HUDEP-2 (cell line): Measurements from ENCODE around the gene TAP2.
A peak's percentile ranks its signal among the peaks of the same experiment; 100 is the strongest.
"Not testable (repeated sequence)": the region's sequence is repeated elsewhere in the genome, so short reads cannot be mapped to it uniquely, and the experiment has no call there.

Experiments used
- DNase-seq, 76 experiments: peaks; one replicate each; lab custom pipeline; 2025; ENCODE audit not compliant: unreplicated experiment in 76 of 76; lab: John Stamatoyannopoulos, UW

TAP2 gene

GRCh38 chr6:32839356-32839755 is 817 bp upstream of the TAP2 start:
- no peak for DNase-seq

GRCh38 chr6:32837651-32838113 is 857 bp downstream of the TAP2 start:
- DNase-seq = no peak

DNA sequence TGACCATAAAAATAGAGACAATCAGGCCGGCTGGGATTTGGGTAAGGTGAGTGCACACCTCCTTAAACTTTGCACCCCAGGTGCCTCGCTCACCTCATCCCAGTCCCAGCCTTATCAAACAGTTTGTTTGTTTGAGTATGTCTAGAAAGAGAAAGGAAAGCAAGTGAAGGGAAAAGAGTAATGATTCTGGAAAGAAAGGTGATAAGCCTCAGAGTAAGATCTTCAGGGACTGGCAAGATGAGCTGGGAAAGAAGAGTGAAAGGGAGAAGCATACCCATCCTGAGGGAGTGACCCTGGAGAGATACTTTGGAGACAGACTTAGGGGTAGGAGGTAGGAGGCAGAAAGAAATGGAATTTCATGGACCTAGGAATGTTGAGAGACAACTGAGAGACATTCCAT is 1.7 kb downstream of the TAP2 start:
- no peak for DNase-seq

DNA sequence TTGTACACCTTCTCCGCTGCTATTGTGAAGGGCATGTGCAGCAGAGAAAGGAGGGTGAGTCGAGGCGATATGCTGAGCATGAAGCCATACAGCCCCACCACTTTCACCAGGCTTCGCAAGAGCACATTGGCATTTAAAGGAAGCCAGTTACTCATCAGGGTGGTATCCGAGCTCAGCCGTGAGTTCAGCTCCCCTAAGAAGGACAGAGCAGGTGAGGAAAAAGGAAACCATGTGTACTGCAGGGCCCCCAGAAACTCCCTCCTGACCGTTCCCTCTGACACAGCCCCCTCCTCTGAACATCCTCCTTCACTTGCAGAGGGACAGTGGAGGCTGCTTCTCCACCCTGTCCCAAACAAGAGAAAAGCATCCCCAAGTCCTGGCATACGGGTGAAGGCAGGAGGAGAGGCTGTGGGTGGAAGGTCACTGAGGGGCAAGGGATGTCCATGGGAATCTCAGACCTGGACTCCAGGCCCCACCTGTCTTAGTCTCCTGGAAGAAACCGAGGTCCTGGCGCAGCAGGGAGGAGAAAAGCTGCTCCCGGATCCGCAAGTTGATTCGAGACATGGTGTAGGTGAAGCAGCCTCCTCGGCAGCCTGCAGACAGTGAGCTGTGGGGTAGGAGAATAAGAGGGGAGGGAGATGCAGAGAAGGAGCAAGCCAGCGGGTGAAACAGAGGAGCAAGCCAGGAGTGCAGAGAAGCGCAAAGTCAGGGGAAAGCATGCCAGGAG is 3.2 kb downstream of the TAP2 start:
- DNase-seq = no peak

DNA sequence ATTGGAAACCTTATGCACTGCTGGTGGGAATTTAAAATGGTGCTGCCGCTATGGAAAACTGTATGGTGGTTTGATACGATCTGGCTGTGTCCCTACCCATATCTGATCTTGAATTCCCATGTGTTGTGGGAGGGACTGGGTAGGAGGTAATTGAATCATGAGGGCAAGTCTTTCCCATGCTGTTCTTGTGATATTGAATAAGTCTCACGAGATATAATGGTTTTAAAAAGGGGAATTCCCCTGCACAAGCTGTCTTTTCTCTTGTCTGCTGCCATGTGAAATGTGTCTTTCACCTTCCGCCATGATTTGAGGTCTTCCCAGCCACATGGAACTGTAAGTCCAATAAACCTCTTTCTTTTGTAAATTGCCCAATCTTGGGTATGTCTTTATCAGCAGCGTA is 4.9 kb downstream of the TAP2 start:
- DNase-seq = no peak

DNA sequence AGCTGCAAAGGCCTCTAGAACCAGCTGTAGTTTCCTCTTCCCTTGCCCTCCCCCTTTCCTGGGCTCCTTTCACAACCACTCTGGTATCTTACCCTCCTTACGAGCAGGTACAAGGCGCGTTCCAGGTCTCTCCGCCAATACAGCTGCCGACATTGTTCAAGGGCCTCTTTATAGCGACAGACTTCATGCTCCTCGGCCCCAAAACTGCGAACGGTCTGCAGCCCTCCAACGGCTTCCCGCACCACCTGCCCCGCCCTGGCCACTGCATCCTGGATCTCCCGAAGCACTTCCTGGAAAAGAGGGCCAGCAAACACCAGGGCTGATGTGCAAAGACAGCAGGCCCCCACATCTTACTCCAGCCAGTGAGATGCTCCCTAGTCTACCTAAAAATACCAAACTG is 6.0 kb downstream of the TAP2 start:
- no peak for DNase-seq

DNA sequence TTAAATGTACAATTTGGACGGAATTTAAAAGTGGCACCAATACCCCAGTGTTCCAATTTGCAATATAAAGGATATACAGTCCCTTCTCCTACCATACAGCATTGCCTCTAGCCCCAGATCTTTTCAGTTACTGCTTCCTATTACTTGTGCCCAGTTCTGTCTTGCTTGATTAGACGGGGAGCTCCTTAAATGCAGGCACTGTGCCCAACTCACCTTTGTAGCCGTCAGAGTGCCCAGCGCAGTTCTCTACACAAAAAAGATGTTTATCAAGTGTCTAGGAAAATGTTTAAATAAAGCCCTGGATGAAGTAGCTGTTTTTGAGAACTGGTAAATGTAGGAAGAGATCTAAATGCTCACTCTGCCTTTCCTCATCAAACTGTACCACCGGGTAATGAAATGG is 7.6 kb downstream of the TAP2 start:
- no peak for DNase-seq

DNA sequence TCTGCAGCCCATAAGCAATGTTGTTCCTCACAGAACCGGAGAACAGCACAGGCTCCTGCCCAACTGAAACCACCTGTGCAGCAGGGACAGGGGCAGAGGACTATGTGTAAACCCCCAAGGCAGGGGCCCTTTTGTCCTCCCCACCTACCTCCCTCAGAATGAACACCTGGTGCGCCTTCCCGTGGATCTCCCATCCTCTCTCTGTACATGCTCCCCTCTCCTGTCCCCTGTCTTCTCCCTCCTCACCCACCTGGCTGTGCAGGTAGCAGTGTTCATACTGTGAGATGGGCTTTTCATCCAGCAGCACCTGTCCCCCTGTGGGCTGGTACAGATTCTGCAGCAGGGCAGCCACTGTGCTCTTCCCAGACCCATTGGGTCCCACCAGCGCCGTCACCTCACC is 8.5 kb downstream of the TAP2 start:
- no peak for DNase-seq

DNA sequence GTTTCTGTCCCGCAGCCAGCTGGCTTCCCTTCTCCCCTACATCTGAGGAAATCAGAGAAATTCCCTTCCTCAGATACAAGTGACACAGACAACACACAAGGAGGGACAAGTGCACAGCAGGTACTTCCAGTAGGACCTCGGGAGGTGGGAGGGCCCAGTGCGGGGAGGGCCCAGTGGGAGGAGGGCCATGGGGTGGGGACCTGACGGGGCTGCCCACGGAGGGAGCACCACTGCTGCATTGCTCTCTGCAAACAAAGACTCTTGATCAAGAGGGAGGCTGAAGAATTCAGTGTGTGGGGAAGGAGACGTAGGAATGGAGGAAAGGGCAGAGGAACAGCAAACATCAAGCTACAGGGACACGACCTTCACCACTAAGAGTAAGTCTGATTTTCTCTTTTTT is 9.0 kb downstream of the TAP2 start:
- no peak for DNase-seq

DNA sequence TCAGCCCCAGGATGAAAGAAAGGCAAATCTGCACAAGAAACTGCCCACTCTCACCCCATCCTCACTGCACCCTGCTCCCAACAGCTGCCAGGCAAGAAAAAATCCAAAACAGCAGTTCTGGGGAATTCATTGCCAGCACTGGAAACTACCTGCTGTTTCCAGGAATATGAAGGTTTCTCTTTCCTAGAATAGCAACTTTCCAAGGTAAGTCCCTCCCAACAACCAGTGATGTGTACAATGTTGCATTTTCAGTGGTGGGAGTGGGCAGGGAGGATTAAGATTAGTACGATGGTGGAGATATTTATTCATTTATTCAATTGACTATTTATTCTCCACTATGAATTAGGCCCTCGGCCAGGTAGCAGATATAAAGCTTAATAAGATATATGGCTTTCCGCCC is 11.5 kb downstream of the TAP2 start:
- no peak for DNase-seq

GRCh38 chr6:32825966-32826365 is 12.6 kb downstream of the TAP2 start:
- peak in 2 of 76 experiments; percentile 3 to 9 for DNase-seq

- peak in 1 of 76 experiments; percentile 20 for DNase-seq
Observed at GRCh38 chr6:32819729-32820128, 18.8 kb downstream of the TAP2 start.

DNA sequence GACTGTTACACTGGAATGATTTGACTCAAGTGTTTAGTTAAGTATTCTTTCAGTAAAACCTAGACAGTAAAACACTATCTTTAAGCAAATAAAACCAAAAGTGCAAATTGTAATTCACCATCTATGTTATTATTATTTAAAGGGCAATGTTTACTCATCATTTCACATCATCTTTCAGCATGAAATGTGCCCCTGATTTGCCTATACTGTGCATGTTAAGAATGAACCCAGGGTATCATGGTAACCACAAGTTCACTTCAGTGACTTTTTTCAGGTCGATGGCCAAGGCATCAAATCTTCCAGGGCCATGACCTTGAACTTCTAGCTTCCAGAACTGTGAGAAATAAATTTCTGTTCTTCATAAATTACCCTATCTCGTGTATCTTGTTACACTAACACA is 19.7 kb downstream of the TAP2 start:
- no peak for DNase-seq

GRCh38 chr6:32816746-32817204 is 21.8 kb downstream of the TAP2 start, which contains the start of gene HLA-DOB:
Gene HLA-DOB, minus strand, starts transcription at chr6:32817002. Its CDS starts 51 bp downstream, at chr6:32816951.
- DNase-seq = peak in 3 of 76 experiments; percentile 11 to 30 (median 12)

- DNase-seq = no peak
Observed at GRCh38 chr6:32815996-32816395, 22.5 kb downstream of the TAP2 start.

DNA sequence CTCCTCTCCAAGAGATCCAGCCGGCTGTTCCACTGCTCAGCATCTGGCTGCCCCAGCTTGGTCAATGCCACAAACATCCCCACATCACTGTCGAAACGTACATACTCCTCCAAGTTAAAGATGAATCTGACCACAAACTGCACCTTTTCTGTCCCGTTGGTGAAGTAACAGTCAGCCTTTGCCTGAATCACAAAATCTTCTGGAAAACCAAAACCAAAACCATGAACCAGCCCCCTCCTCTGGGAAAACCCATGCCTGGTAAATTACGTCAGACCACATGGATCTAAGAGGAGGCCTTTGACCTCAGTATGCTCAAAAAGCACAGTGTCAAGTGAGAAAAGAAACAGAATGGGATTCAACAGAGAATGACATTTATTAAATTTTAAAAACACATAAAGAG is 23.4 kb downstream of the TAP2 start:
- DNase-seq = no peak

- no peak for DNase-seq
Observed at GRCh38 chr6:32814145-32814544, 24.4 kb downstream of the TAP2 start.

- no peak for DNase-seq
Observed at GRCh38 chr6:32809171-32809570, 29.4 kb downstream of the TAP2 start.

DNA sequence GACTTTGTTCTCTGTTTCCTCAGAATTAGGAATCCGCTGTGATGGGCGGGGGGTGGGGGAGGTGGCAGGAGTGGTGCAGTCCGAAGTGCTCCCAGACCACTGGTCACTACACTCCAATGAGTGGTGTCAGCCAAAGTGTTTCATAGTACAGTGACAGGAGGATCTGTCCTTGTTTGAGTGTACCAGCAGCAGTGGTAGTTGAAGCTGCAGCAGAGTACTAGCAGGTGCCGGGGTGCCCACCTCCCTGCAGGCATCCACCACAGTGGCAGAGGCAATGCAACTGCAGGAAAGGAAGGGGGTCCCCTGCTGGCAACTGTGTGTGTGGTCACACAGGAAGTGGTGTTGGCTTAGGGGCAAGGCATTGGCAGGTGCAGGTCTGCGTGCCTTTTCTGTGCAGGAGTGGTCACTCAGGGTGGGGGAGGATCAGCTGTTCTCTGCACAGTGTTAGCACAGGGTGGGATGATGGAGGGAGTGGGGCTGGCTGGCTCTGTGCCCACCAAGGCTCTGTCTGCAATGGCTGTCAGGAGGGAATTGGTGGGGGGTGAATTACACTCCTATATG is 31.4 kb downstream of the TAP2 start:
- no peak for DNase-seq

GRCh38 chr6:32805404-32805803 is 33.1 kb downstream of the TAP2 start:
- DNase-seq = not testable (repeated sequence)

DNA sequence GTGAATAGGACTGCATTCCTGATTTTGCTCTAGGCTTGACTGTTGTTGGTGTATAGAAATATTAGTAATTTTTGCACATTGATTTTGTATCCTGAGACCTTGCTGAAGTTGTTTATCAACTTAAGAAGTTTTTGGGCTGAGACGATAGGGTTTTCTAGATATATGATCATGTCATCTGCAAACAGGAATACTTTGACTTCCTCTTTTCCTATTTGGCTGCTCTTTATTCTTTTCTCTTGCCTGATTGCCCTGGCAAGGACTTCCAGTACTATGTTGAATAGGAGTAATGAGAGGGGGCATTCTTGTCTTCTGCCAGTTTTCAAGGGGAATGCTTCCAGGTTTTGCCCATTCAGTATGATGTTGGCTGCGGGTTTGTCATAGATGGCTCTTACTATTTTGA is 35.1 kb downstream of the TAP2 start:
- no peak for DNase-seq

DNA sequence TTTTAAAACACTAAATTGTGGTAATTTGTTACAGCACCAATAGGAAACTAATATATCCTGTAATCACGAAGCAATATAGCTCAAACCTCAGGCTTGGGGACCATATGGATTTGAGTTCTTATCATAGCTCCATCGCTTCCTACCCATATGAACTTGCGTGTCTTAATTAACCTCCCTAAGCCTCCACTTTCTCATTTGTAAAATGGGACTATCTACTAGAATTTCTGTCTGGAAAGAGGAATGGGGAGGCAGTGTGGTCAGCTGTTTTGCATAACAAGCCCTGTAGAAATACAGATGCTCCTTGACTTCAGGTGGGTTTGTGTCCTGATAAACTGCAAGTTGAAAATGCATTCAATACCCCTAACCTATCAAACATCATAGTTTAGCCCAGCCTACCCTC is 38.8 kb downstream of the TAP2 start:
- no peak for DNase-seq
